Hindlimb muscle (tissue), 1 donor: ENCODE measurements around the gene EHD4. TPM values are rescaled to one million over a fixed set of nuclear protein-coding genes. Genes with fewer than 3 reads are reported as not detected.

Experiments
- DNase-seq: peaks from one replicate; pipeline ENCODE4 v3.0.0-alpha.2; 2013
- polyA plus RNA-seq: library from polyadenylated mRNA; unstranded; fragments of 120-200 nt; gene quantifications from one replicate; pipeline ENCODE4 v1.2.1, GENCODE V29; 2013; ENCODE audit not compliant: insufficient read length

EHD4 gene
- polyA plus RNA-seq, 1 donor, result 43.0 TPM

DNA sequence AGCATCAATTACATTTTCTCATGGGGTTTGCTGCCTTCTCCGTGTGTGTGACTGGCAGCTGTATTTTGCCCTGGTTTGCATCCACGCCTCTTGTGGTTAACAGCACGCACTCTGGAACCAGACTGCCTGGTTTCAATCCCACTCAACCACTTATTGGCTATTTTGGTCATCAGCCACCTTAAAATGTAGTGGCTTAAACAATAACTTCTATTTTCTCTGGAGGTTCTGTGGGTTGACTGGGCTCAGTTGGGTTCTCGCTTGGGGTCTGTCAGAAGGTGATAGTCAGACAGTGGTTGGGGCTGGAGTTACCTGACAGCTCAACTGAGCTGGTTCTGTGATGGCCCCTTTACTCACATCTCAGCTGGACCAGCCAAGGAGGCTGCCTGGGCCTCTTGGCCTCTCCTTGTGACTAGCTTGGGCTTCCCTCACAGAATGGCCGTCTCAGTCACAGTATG, 36.8 kb downstream of the EHD4 start:
- no peak for DNase-seq

DNA sequence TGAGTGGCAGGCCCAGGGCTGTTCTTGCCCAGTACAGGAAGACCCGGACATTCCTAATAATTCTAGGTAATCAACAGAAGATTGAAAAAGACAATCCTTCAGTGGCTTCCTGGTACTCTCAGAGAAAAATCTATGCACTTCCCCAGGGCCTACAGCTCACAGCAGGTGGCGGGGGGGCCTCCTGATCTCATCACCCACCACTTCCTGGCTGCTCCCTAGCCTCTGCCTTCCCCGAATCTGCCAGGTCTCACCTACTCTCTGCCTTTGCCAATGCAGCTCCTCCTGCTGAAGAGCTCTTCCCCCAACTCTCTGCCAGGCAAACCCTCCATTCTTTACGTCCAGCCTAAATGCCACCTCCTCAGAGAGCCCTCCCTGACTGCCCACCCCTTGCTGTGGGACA, 37.5 kb downstream of the EHD4 start:
- DNase-seq, result no peak

DNA sequence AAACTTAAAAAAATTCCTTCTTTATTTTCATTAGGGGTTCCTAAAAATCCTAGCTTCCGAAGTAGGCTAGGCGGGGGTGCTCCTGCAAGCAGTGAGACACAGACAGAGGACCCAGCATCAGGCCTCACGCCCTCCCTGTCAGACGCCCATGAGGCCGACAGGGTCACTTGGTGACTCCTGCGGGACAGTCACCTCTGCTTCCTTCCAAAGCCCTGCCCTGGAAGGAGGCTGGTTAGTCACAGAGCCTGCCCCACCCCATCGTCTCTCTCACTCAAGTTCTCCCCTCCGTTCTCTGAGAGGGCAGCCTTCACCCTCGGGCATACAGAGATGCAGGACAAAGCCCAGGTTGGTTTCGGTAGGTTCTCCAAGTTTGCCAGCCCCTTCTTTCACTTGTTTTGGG, 38.6 kb downstream of the EHD4 start:
- no peak for DNase-seq

DNA sequence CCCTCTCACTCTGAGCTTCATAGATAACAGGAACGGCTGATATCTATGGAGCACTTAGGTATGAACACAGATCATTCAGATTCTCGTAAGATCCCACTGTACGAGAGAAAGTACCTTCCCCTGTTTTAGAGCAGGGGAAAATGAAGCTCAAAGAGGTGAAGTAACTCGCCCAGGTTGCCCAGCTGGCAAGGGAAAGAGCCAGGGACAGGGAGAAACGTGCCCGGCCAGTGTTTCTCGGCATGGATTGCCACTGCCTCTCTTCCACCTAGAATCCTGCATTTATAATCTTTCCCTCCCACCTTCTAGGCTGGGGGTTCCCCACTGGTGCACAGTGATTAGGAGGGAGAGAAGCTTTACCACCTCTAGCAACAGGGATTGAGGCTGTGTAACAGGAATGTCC, 39.0 kb downstream of the EHD4 start:
- DNase-seq, result no peak

DNA sequence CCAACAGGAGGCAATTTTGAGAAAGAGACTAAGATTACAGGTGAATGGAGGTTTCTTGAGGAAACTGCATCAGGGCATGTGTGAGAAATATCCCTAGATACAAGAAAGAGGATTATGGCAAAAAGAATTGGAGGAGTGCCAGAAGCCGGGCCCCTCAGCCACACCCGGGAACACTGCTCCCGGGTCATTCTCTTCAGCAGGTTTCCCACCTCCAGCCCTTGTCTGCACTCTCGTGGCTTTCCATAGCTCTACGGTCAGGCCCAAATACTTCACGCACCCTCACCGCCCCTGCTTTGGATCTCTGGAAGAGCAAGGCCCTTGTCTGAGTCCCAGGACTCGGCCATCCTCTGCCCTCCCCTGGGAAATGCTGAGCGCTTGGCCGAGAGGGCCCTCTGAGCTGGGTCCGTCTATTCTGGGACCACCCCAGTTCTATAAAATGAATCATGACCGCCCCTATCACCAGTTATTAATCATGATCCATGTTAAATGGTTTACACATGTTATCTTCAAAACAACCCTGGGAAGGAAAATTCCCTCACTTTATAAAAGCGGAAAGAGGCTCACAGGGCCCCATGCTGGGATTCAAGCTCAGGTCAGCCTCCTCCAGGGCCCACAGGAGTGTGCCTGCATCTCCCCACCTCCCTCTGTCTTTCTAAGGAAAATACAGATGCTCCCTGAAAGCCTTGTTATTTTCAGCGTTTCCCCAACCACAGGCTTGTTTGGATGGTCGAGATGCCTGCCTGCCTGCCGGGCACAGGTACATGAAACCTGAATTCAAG, 39.7 kb downstream of the EHD4 start:
- DNase-seq, result no peak

DNA sequence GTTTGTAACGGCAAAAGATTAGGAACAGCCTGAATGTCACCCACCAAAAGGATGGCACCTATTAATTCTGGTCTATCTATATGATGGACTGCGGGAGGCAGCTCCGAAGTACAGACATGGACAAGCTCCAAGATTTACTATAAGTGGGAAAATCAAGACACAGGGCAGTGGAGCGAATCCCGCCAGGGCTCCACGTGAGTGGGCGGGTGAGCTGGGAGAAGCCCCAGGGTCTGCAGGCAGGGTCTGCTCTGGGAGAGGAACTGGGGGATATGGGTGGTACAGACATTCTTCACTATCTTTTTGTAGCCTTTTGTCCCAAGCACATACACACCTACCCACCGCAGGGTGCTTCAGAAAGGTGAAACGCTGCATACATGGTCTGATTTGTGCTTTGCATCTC, 40.3 kb downstream of the EHD4 start:
- DNase-seq, result no peak

DNA sequence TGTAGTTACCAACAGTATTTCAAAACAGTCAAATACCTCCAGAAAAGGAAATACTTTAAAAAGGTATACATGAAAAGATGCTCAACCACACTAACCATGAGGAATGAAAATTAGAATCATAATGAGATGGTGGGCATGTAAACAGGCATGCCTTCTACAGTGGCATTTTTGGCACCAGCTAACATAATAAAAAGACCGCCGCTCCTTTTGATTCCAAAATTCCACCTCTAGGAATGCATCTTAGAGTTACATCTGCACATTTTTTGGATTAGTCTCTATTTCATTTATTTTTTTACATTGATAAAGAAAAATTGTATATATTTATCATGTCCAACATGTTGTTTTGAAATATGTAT, 41.5 kb downstream of the EHD4 start:
- no peak for DNase-seq

DNA sequence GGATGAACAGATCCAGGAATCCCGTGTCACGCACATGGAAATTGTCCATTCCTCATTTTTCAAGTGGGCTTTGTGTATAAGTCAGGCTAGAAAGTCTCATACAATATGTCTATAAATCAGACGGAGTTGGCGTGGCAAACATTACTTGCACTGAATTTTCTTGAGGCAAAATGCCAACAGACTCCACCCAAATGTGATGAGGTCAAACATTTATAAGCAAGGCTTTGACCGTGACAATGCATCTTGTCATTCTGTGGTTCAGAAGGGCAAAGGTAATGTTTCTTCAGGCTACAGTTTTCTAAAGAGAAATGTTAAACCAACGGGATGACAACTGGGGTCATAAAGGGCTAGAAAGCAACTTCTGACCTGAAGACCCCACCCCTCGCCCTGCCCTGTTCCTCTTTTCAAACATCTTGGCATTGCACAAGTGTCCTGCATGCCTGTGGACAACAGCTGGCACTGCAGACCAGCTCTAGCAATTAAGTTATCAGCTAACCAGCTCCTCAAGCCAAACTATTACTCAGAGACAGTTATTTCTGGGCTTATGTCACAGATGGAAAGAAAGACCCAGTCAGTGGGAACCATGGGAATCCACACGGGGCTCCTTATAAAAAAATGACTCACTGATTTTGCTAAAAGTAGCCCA, 42.0 kb downstream of the EHD4 start:
- peak; percentile 42 for DNase-seq

DNA sequence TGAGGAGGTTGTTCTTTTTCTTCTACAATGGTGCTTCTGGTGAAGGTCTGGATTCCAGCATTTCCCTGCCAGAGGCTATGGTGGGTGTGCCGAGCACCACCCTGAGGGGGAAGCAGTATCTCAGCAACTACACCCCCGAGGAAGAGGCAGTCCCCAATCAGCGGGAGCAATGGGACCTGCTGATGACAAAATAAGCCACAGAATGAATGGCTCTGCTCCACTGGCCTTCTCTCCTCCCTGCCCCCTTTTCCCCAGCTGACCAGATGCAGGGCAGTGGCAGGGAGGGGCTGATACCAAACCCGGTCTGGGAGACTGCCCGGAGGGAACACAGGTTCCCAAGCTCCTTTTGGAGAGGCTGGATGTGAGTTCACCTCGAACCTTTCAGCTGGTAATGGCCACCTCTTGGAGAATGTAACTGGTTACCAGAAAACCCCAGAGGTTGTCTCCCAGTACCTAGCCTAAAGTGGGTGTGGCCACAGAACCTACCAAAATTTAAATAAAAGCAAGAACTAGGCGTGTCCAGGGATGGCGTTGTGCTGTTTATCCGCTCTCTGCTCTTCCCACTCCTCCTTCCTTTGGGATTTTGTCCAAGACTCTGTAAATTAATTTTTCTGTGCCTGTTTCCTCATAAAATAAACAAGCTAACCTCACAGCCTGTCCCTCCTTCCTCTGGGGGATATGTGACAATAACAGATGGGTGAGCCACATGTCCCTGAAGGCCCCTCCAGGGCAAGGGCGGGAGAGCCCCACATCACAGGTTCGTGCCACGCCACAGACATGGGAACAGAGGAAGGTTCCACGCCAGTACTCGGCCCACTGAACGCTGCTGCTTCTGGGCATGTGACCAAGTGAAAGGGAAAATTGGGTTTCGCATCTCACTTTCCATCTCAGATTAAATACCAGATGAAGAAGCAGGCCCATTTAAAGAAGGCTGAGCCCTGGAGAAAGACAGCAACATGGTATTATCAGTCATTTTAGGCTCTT, 43.4 kb downstream of the EHD4 start:
- DNase-seq, result no peak

DNA sequence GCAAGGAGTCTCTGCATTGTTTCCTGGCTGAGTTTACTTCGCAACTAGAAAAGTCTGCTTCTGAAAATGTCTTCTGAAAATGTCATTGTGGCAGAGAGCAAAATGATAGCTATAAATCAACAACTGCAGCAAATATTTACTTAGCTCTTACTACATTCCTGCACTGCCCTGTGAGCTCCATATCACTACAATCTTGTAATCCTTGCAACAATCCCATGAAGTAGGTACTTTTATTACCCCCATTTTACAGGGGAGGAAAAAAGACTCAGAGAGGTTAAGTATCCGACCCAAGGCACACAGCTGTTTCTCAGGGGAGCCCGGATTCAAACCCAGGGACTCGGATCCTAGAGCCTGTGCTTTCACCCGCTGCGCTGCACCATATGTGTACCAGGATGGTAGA, 44.3 kb downstream of the EHD4 start:
- DNase-seq, result no peak

DNA sequence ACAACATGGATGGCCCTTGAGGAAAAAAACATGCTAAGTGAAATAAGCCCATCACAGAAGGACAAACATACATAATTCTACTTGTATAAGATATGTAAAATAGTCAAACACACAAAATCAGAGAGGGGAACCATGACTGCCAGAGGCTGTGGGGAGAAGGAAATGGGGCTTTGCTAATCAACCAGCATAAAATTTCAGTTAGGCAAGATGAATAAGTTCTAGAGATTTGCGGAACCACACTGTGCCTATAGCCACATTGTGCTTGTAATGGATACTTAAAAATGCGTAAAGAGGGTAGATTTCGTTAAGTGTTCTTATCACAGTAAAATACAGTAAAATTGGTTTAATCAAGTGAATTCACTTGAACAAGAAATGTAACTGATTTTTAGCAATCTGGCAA, 44.8 kb downstream of the EHD4 start:
- DNase-seq, result no peak

DNA sequence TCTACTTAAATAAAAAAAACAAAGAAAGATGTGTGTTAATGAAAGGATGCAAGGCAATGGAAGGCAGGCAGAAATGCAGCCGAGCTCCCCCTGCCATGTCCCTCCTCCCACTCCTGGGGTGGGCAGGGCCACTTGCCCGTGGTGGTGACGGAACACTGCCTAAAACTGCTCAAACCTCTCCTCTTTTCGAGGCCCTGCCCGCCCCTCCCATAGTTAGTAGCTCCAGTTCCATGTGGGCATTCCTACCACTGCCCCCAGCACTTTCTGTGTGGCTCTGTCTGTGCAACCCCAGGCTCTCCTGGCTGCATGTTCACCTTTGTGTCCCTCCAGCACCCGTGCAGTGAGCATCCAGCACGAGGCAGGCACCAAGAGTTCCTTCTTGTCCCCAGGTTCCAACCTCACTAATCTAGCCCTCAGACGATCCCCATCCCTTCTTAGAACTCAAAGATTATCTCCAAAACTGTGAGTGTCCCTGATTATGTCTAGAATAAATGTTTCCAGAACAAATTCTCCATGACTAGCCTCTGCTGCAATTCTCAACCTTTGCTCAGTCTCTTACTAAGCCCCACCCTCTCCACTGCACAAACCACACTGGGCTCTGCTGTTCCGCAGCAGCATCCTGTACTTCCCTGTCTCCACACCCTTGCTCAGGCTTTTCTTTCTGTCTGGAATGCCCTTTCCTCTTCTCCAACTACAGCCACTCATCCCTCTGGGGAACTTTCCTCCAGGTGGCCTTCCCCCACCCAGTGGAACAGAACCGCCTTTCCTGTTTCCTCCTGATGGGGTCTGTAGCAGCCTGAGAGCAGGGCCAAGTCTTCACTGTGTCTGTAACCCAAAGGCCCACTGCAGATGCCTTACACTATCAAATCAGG, 45.9 kb downstream of the EHD4 start:
- no peak for DNase-seq

DNA sequence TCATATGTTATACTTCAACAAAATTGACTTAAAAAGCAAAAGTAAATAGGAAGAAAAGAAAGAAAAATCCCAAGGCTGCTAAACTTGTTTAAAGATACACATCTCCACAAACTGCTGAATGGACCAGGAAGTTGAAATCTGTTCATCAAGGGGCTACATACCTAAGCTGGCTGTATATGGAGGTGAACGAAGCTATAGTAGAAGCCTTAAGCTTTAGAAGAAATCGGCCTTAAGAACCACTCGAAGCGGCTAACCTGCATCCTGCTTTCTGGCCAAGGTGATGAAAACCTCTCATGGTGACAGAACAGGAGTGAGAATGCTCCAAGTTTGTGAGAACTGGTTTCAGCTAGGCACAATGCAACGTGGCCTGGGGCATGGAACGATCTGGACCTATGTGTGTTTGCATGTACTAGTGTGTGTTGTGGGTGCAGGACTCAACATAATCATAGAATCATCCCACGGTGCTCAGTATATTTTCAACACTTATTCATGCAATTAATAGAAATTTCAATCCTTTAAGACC, 47.2 kb downstream of the EHD4 start:
- DNase-seq, result no peak

DNA sequence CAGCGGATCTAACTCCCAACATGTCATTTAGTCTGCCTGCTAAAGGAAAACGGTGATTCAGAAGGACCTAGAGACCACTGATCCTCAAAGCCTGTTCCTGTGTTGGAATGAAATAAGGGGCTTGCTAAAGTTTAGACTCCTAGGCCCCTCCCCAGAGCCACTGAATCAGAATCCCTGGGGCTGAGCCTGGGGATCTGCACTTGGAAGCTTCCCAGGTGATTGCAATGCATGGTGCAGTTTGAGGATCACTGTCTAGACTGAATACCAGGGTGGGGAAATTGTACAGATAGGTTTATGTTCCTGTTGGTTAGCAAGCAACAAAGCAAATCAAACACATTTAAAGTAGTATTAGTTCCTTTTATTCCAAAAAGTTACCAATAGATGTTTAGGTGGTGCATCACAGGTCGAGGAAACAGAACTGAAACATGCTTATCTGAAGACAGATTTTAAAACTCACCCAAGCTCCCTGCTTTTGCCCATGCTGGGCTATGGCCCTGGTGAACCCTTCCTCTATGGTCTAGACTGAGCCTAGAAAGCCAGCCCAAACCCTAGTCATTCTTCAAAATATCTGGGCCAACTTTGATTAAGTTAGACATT, 48.9 kb downstream of the EHD4 start:
- no peak for DNase-seq

DNA sequence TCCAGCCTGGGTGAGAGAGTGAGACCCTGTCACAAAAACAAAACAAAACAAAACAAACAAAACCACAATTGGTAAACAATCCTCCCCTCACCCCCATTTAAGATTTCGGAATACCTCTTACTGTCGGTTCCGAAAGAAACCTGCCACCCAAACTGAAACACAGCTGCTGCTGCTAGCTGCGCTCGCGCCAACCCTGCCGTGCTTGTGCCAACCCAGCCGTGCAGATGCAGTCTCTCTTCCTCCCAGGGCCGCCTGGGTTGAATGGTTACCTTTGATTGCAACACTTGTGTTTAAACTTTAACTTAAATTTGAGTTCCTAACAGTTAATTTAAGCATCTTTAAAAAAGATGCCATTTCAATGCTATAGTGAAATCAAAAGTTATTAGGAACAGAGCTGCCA, 50.0 kb downstream of the EHD4 start:
- DNase-seq, result no peak

DNA sequence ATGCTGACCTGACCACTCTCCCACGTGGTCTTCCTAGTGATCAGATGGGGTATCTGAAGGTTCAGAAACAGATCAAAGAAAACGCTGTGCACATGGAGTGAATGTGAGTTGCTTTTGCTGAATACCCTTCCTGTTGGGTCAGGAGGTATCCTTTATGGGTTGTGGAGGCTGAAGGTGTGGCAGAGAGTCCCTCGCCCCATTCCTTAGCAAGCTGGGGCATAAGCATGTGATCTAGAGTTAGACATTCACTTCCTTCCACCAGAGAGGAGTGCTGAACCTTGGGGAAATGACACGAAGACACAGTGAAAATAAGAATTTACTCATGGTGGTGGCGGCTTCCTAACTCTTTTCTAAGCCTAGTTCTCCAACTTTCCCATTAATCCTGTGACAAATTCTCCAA, 50.7 kb downstream of the EHD4 start:
- no peak for DNase-seq

DNA sequence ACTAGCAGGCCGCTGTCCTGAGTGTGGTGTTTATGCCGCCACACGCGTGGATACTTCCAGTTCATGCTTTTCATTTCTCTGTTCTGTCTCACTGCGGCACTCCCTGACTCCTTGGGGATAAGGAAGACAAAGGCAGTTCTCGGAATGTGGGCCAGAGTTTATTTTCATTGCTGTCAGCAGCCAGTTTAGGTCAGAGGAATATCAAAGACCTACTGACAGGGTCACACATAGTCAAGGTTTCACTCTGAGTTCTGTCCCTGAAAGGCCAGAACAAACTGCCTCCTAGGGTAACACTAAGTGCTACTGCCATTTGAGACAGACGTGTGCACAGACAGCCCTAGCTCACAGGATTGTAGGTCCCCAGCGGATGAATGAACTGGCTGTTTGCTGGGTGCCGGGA, 51.2 kb downstream of the EHD4 start:
- DNase-seq, result no peak

DNA sequence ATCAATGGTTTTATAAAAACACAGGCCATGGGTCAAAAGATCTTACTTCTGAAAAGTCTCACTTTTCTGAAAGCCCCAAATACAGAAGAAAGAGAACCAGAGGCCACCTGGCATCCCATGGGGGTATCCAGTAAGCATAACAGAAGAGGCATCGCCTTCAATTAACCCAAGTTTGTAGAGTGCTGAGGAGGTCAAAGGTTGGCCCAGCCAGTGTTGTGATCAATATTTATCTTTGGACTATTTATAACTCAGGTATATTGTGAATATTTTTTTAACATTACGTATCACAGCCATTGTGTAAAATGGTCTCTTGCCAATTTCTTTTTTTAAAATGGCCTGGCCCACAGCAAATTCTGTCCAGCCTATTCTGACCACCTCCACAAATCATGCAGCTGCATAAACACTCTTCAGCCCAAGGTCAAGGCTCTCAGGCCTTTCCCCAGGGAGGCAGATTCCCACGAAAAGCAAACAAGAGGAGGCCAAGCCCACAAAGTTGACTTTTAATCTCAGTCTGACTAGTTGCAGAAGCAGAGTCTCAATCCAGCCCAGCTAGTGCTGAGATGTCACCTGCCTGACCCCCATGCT, 52.3 kb downstream of the EHD4 start:
- DNase-seq, result no peak

DNA sequence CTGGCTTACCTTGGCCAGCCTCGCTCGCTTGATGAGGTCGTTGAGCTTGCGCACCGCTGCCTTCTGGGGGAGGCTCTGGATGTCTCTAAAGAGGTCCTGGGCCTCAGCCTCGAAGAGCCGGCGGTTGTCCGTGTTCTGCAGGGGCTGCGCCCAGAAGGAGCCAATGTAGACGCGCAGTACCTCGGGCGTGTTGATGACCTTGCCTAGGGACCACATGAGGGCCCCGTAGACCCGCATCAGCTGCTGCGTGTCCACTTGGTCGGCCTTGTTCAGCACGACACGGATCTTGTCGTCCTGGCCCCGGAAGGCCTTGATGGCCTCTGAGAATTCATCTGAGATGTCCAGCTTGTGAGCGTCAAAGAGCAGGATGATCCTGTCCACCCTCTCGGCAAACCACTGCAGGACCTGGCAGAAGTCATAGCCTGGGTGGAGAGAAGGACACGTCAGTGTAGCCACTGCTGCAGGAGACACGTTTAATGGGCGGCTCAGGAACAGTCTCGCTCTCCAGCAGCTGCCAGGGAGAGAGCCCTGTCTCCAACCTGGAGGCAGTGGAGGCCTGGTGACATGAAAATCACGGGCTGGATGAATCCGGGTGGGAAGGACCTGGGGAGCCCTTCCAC, 53.0 kb downstream of the EHD4 start:
- DNase-seq, result no peak

DNA sequence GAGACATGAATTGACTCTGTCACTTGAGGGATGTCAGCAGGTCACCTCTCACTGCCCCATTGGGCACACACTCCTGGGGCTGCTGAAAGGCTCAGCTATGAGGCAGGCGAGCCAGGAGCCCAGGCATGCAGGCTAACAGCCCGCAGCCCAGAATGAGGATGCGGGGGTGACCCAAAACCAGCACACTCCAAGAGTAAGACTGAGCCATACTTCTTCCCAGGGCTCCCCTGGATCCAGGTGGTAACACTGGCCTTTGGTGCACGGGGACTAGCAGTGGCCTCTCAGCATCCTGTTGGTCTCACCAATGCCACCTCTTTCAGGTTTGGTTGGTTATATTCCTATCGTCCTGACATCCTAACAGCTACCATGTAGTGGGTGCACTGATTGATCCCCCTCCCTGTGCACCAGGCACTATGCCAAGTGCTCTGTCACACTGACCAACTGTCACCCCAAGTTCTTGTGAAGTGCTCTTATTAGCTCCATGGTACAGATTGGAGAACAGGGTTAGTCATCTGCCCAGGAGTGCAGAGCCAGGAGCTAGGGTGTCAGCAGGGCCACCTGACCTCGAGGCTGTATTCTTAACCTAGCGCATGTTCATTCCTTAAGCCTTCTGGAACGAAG, 53.7 kb downstream of the EHD4 start:
- no peak for DNase-seq
